H1 (cell line): ENCODE data around the gene C3orf62. TPM values are rescaled to one million over a fixed set of nuclear protein-coding genes. Genes with fewer than 3 reads are reported as not detected.

Experiments used
- CTCF ChIA-PET: fragments of 300-600 bp; sonication (Branson Sonifier 250); formaldehyde crosslinking; loops from one replicate; lab custom pipeline; 2021; ENCODE audit not compliant: partially characterized antibody; lab: Charles Lee
- POLR2A ChIA-PET: fragments of 300-600 bp; sonication (Branson Sonifier 250); formaldehyde crosslinking; loops from one replicate; lab custom pipeline; 2021; ENCODE audit warnings: inconsistent platforms; ENCODE audit not compliant: partially characterized antibody; lab: Charles Lee
- DNase-seq, 2 experiments: peaks; one replicate each; pipeline versions ENCODE4 v3.0.0 to v3.0.0-alpha.2; 2010 to 2022; ENCODE audit warnings: low spot score in 2 of 2, low read depth in 1 of 2, mixed read lengths in 1 of 2
- FAIRE-seq: peaks from 2 replicates; lab custom pipeline; 2011; peaks lifted over from hg19 to GRCh38; lab: Jason Lieb, UNC
- H2AFZ ChIP-seq: 2 replicates; pipeline ENCODE4 v1.8.1; 2012; ENCODE audit warnings: low read length, inconsistent platforms
- H2AK5ac ChIP-seq: 2 replicates; pipeline ENCODE4 v1.6.1; 2013; ENCODE audit warnings: low read depth, low read length
- H2BK120ac ChIP-seq: replicated peaks from 2 replicates; pipeline ENCODE3; 2013; ENCODE audit warnings: low read depth, low read length, inconsistent platforms
- H2BK12ac ChIP-seq: 2 replicates; pipeline ENCODE4 v1.6.1; 2013; ENCODE audit warnings: low read depth, low read length
- H2BK15ac ChIP-seq: 2 replicates; pipeline ENCODE4 v1.6.1; 2013; ENCODE audit warnings: low read length
- H2BK20ac ChIP-seq: 2 replicates; pipeline ENCODE4 v1.6.1; 2013; ENCODE audit warnings: low read length
- H2BK5ac ChIP-seq: 2 replicates; pipeline ENCODE4 v1.6.1; 2013; ENCODE audit warnings: low read depth, low read length
- H3K14ac ChIP-seq: 2 replicates; pipeline ENCODE4 v1.6.1; 2013; ENCODE audit warnings: inconsistent platforms; ENCODE audit not compliant: insufficient read length
- H3K18ac ChIP-seq: 2 replicates; pipeline ENCODE4 v1.6.1; 2013; ENCODE audit warnings: low read length; ENCODE audit errors: extremely low read depth
- H3K23ac ChIP-seq: 2 replicates; pipeline ENCODE4 v1.6.1; 2013; ENCODE audit warnings: inconsistent platforms; ENCODE audit not compliant: insufficient read length
- H3K23me2 ChIP-seq: 2 replicates; pipeline ENCODE4 v1.6.1; 2013; ENCODE audit warnings: low read depth, low read length
- H3K27ac ChIP-seq: 2 replicates; pipeline ENCODE4 v1.6.1; 2011; ENCODE audit warnings: low read depth, low read length, inconsistent platforms
- H3K27me3 ChIP-seq, 4 experiments: replicated peaks in 1 of 4; 1 replicate in 1 of 4; 2 replicates in 3 of 4; pipeline versions ENCODE4 v1.6.1 to v1.8.1; 2011 to 2013; ENCODE audit warnings: low read length in 3 of 4, mild to moderate bottlenecking in 3 of 4, inconsistent platforms in 2 of 4, mixed read lengths in 2 of 4, moderate library complexity in 1 of 4; ENCODE audit not compliant: control insufficient read depth in 3 of 4, insufficient read depth in 3 of 4; ENCODE audit errors: extremely low read depth in 1 of 4
- H3K36me3 ChIP-seq, 4 experiments: 2 replicates each; pipeline versions ENCODE4 v1.6.1 to v1.8.1; 2011 to 2013; ENCODE audit warnings: mild to moderate bottlenecking in 4 of 4, low read length in 3 of 4, moderate library complexity in 2 of 4, control low read depth in 1 of 4, inconsistent platforms in 1 of 4; ENCODE audit not compliant: insufficient read depth in 4 of 4, control insufficient read depth in 2 of 4
- H3K4ac ChIP-seq: replicated peaks from 2 replicates; pipeline ENCODE3; 2013; ENCODE audit warnings: low read length, low read depth, mixed read lengths, inconsistent platforms; ENCODE audit not compliant: insufficient read length
- H3K4me1 ChIP-seq, 4 experiments: replicated peaks in 1 of 4; 1 replicate in 1 of 4; 2 replicates in 3 of 4; pipeline versions ENCODE4 v1.6.1 to v1.8.1; 2011 to 2013; ENCODE audit warnings: low read length in 3 of 4, inconsistent platforms in 2 of 4, mixed read lengths in 1 of 4; ENCODE audit not compliant: insufficient read depth in 4 of 4, control insufficient read depth in 3 of 4
- H3K4me2 ChIP-seq, 2 experiments: 2 replicates each; pipeline versions ENCODE4 v1.6.1 to v1.8.1; 2011 to 2013; ENCODE audit warnings: low read depth in 2 of 2, low read length in 2 of 2, control low read depth in 1 of 2, inconsistent platforms in 1 of 2, mild to moderate bottlenecking in 1 of 2; ENCODE audit not compliant: insufficient read depth in 1 of 2
- H3K4me3 ChIP-seq, 4 experiments: fragments of 200-600, 300-600 bp in 1 of 4; sonication (generic), shearing (Covaris generic), sonication (Bioruptor Twin) in 1 of 4; 2 replicates each; pipeline versions ENCODE4 v1.5.1 to v1.8.1; 2011 to 2016; ENCODE audit warnings: low read length in 4 of 4, low read depth in 3 of 4, control low read depth in 2 of 4, inconsistent platforms in 2 of 4, mild to moderate bottlenecking in 2 of 4, mixed read lengths in 1 of 4, moderate library complexity in 1 of 4; ENCODE audit not compliant: insufficient read depth in 2 of 4; ENCODE audit errors: extremely low read depth in 1 of 4
- H3K56ac ChIP-seq: replicated peaks from 2 replicates; pipeline ENCODE3; 2013; ENCODE audit warnings: low read depth, mild to moderate bottlenecking, mixed read lengths, low read length, inconsistent platforms; ENCODE audit not compliant: insufficient read length
- H3K79me1 ChIP-seq: 2 replicates; pipeline ENCODE4 v1.6.1; 2013; ENCODE audit warnings: low read depth, low read length, control low read depth
- H3K79me2 ChIP-seq, 2 experiments: 2 replicates each; pipeline versions ENCODE4 v1.6.1 to v1.8.1; 2012 to 2013; ENCODE audit warnings: low read length in 2 of 2, mild to moderate bottlenecking in 2 of 2, inconsistent platforms in 1 of 2; ENCODE audit not compliant: insufficient read depth in 2 of 2, control insufficient read depth in 1 of 2
- H3K9ac ChIP-seq, 4 experiments: replicated peaks in 1 of 4; 1 replicate in 1 of 4; 2 replicates in 3 of 4; pipeline versions ENCODE4 v1.6.1 to v1.8.1; 2011 to 2013; ENCODE audit warnings: low read depth in 3 of 4, low read length in 3 of 4, control low read depth in 2 of 4, mild to moderate bottlenecking in 2 of 4, moderate library complexity in 2 of 4, inconsistent platforms in 1 of 4; ENCODE audit errors: extremely low read depth in 1 of 4
- H3K9me3 ChIP-seq, 2 experiments: 2 replicates each; pipeline versions ENCODE4 v1.6.1 to v1.8.1; 2012 to 2013; ENCODE audit warnings: mild to moderate bottlenecking in 2 of 2, moderate library complexity in 2 of 2, control low read depth in 1 of 2, inconsistent platforms in 1 of 2, low read depth in 1 of 2, low read length in 1 of 2, mixed read lengths in 1 of 2; ENCODE audit not compliant: insufficient read depth in 2 of 2
- H4K20me1 ChIP-seq, 2 experiments: replicated peaks in 1 of 2; 2 replicates each; pipeline versions ENCODE3 to v1.8.1; 2011 to 2013; ENCODE audit warnings: inconsistent platforms in 2 of 2, low read length in 2 of 2, mild to moderate bottlenecking in 1 of 2; ENCODE audit not compliant: insufficient read depth in 2 of 2, control insufficient read depth in 1 of 2
- H4K5ac ChIP-seq: 2 replicates; pipeline ENCODE4 v1.6.1; 2013; ENCODE audit warnings: low read length, low read depth, mixed read lengths, inconsistent platforms; ENCODE audit not compliant: insufficient read length
- H4K8ac ChIP-seq: 2 replicates; pipeline ENCODE4 v1.8.0; 2013; ENCODE audit warnings: mild to moderate bottlenecking, moderate library complexity, low read length, inconsistent platforms; ENCODE audit not compliant: insufficient read depth; ENCODE audit errors: extremely low read depth
- H4K91ac ChIP-seq: replicated peaks from 2 replicates; pipeline ENCODE3; 2013; ENCODE audit warnings: low read length, mixed read lengths, inconsistent platforms; ENCODE audit not compliant: insufficient read length
- BRCA1 ChIP-seq: IDR thresholded peaks from 2 replicates; pipeline ENCODE4 v1.6.1; 2012; ENCODE audit warnings: low read depth, low read length, improper control_type of control experiment
- CHD2 ChIP-seq: IDR thresholded peaks from 2 replicates; pipeline ENCODE4 v1.6.1; 2012; ENCODE audit warnings: low read length, improper control_type of control experiment
- CREB1 ChIP-seq: IDR thresholded peaks from 2 replicates; pipeline ENCODE4 v1.6.1; 2012; ENCODE audit warnings: inconsistent platforms
- CTBP2 ChIP-seq: IDR thresholded peaks from 2 replicates; pipeline ENCODE4 v1.7.0; 2011; ENCODE audit warnings: borderline replicate concordance, mild to moderate bottlenecking, moderate library complexity, mixed read lengths, low read length; ENCODE audit not compliant: insufficient read depth, insufficient read length
- EP300 ChIP-seq, 2 experiments: IDR thresholded peaks; 1 replicate in 1 of 2; 2 replicates in 1 of 2; pipeline ENCODE4 v1.6.1; 2011 to 2012; ENCODE audit warnings: low read depth in 2 of 2, low read length in 2 of 2, mild to moderate bottlenecking in 2 of 2, borderline replicate concordance in 1 of 2, inconsistent platforms in 1 of 2, moderate library complexity in 1 of 2
- HDAC2 ChIP-seq, 2 experiments: fragments of 300-600 bp in 1 of 2; sonication (generic) in 1 of 2; IDR thresholded peaks; 2 replicates each; pipeline ENCODE4 v1.6.1; 2011 to 2012; ENCODE audit warnings: low read depth in 2 of 2, low read length in 2 of 2, mild to moderate bottlenecking in 2 of 2, moderate library complexity in 2 of 2, borderline replicate concordance in 1 of 2, inconsistent platforms in 1 of 2
- JUN ChIP-seq: IDR thresholded peaks from 2 replicates; pipeline ENCODE4 v1.6.1; 2011; ENCODE audit warnings: low read depth, mild to moderate bottlenecking, improper control_type of control experiment, low read length
- KDM5A ChIP-seq: fragments of 200-600 bp; IDR thresholded peaks from 2 replicates; pipeline ENCODE4 v1.7.1; 2012; ENCODE audit warnings: mild to moderate bottlenecking, low read length, inconsistent platforms, mixed read lengths
- NRF1 ChIP-seq: IDR thresholded peaks from 2 replicates; pipeline ENCODE4 v1.6.1; 2011; ENCODE audit warnings: mild to moderate bottlenecking, low read depth, low read length, improper control_type of control experiment
- TEAD4 ChIP-seq: IDR thresholded peaks from 2 replicates; pipeline ENCODE4 v1.6.1; 2012; ENCODE audit warnings: low read depth, low read length, inconsistent platforms, mixed read lengths
- WGBS, 2 experiments: shearing (Covaris generic) in 1 of 2; methylation state at CpG; one replicate each; pipeline versions ENCODE4 v1.1.6 to v1.1.7; 2013 to 2015; ENCODE audit warnings: low lambda C conversion rate in 2 of 2, mixed read lengths in 2 of 2, inconsistent platforms in 1 of 2, low coverage in 1 of 2, missing lambda C conversion rate in 1 of 2; ENCODE audit not compliant: insufficient replicate concordance in 2 of 2, insufficient coverage in 1 of 2, insufficient read length in 1 of 2; ENCODE audit errors: extremely low coverage in 1 of 2, missing lambda C conversion rate in 1 of 2; 5-methylcytosine and 5-hydroxymethylcytosine counted together
- polyA plus RNA-seq, 7 experiments: library from polyadenylated mRNA; depleted of rRNA in 3 of 7; stranded (reverse) in 5 of 7; unstranded in 2 of 7; fragments of >200 nt in 5 of 7; fragments of 200-250 nt in 2 of 7; gene quantifications; 1 replicate in 5 of 7; 2 replicates in 1 of 7; 4 replicates in 1 of 7; pipeline versions ENCODE4 v1.2.1 to v1.2.3, GENCODE V29; 2011 to 2013; ENCODE audit warnings: missing spikeins in 2 of 7, mixed read lengths in 2 of 7
- total RNA-seq: library from RNA; stranded (reverse); fragmentation: NEBNext Ultra II Directional; extraction: Animal tissue kit (Norgen Biotek cat#: 25700); gene quantifications from 2 replicates; pipeline ENCODE4 v1.2.1, GENCODE V29; 2021

Gene C3orf62
- total and polyA plus RNA-seq, 2 of the 8 experiments (the other 6 are each of a cell fraction or from before 2014, with no cell fraction given) = 1.1 to 3.0 TPM

- TF ChIP-seq HDAC2 (IDR thresholded peaks at IDR 0.05; ENCODE audit: borderline replicate concordance in 1 of 2, low read depth in 2 of 2, low read length in 2 of 2) (no peak), KDM5A (no peak), CREB1 (no peak), CHD2 (no peak), JUN (no peak), EP300 (IDR thresholded peaks at IDR 0.05; ENCODE audit: borderline replicate concordance in 1 of 2, low read depth in 2 of 2, low read length in 2 of 2) (no peak), TEAD4 (no peak), BRCA1 (no peak), CTBP2 (no peak), NRF1 (no peak)
- TF ChIP-seq, all 59 proteins: peak for 0
- Histone ChIP-seq H3K18ac (no peak overlapping the region), H3K27ac (no peak overlapping the region), H3K79me2 (no peaks in the 10 kb centered on the region), H3K9me3 (no peaks in the 10 kb centered on the region), H4K8ac (no peak overlapping the region), H2BK20ac (no peak overlapping the region), H4K5ac (no peak overlapping the region), H3K56ac (no peak overlapping the region), H3K4me1 (no peaks in the 10 kb centered on the region), H2BK15ac (no peak overlapping the region), H2BK120ac (no peak overlapping the region), H3K4me2 (no peak overlapping the region), H2BK12ac (no peak overlapping the region), H2AK5ac (no peak overlapping the region), H3K79me1 (no peaks in the 10 kb centered on the region), H2BK5ac (no peak overlapping the region), H3K9ac (no peak overlapping the region), H3K4me3 (no peak overlapping the region), H3K27me3 (no peaks in the 10 kb centered on the region), H3K14ac (no peak overlapping the region), H2AFZ (no peak overlapping the region), H4K91ac (no peak overlapping the region), H3K36me3 (peaks cover 3 to 15% (median 7%) of the 10 kb centered on the region in 4 experiments; a peak in 5 of 8 replicates), H3K23me2 (no peaks in the 10 kb centered on the region), H4K20me1 (no peaks in the 10 kb centered on the region), H3K23ac (no peak overlapping the region), H3K4ac (no peak overlapping the region)
- ChIA-PET POLR2A (interaction anchor here (0.6 kb wide), 1 partner anchor 128 kb away, joined by 3 read pairs; no protein-coding TSS in a partner anchor), CTCF (interaction anchor here (1.1 kb wide), 1 partner anchor 10 kb away, joined by 4 read pairs; no protein-coding TSS in a partner anchor)
- WGBS, 2 experiments = 97% methylated on average over 16 of the region's 16 CpGs; no CpG with 5 or more reads in 1 of the 2 experiments
- FAIRE-seq = no peak
- no peak for DNase-seq
Measured at GRCh38 chr3:49316696-49317457, 39.8 kb upstream of the C3orf62 start.
